ENCODE data around the gene BHLHE41.

Gene BHLHE41

GRCh38 chr12:26091822-26092221 lies 33.0 kb downstream of the BHLHE41 start:
- H3K27ac Mint-ChIP-seq = no peak overlapping the region
- peaks cover 3% of the 10 kb centered on the region for H3K4me1 Mint-ChIP-seq (ENCODE audit: low read depth)
- no peaks in the 10 kb centered on the region for H3K9me3 Mint-ChIP-seq (ENCODE audit: low read depth)
- no peak overlapping the region for H3K4me3 Mint-ChIP-seq
- H3K36me3 Mint-ChIP-seq = no peaks in the 10 kb centered on the region
- H3K27me3 Mint-ChIP-seq = no peaks in the 10 kb centered on the region

- H3K4me1 Mint-ChIP-seq (ENCODE audit: low read depth) = peaks cover 3% of the 10 kb centered on the region
- no peak overlapping the region for H3K27ac Mint-ChIP-seq
- no peak overlapping the region for H3K4me3 Mint-ChIP-seq
- no peaks in the 10 kb centered on the region for H3K27me3 Mint-ChIP-seq
- H3K36me3 Mint-ChIP-seq = no peaks in the 10 kb centered on the region
- H3K9me3 Mint-ChIP-seq (ENCODE audit: low read depth) = no peaks in the 10 kb centered on the region
These were observed 33.9 kb downstream of the BHLHE41 start for GRCh38 chr12:26090836-26091510.

DNA sequence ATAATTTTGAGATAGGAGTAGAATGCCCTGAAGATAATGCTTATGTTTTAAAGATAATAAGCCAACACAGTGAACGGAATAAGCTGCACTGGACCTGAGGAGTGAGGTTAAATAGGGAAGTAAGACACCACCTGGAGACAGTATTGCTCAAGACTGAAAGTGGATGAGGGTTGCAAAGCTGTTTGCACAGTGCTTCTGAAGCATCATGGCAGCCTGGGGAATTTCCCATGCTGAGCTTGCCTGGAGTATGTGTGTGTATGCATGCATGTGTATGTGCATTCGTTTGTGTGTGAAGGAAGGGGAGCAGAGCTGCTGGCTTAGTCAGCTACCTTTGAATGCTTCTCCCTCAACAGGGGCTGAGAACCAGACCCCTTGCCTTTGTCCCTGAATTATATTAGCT lies 35.8 kb downstream of the BHLHE41 start:
- Mint-ChIP-seq H3K27me3 (no peaks in the 10 kb centered on the region), H3K9me3 (ENCODE audit: low read depth) (no peaks in the 10 kb centered on the region), H3K27ac (no peak overlapping the region), H3K4me1 (ENCODE audit: low read depth) (peaks cover 3% of the 10 kb centered on the region), H3K4me3 (no peak overlapping the region), H3K36me3 (no peaks in the 10 kb centered on the region)

DNA sequence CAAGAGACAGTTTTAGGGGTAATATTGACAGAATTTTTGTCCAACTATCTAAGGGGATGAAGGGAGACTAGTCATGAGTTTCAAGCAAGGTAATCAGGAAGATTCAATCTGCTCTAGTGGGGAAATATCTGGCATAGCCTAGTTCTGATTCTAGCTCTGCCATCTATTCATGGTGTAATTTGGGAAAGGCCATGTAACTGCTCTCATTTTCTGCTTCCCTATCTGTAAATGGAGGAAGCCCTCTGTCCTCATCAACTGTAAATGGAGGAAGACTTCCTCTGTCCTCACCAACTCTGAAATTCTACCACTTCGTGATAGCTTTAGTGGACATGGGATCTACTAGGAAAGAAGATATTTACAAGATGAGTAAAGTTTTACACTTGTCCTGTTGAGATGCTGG lies 37.9 kb downstream of the BHLHE41 start:
- H3K9me3 Mint-ChIP-seq (ENCODE audit: low read depth) = peaks cover 3% of the 10 kb centered on the region
- H3K27ac Mint-ChIP-seq = no peak overlapping the region
- no peaks in the 10 kb centered on the region for H3K4me1 Mint-ChIP-seq (ENCODE audit: low read depth)
- no peaks in the 10 kb centered on the region for H3K36me3 Mint-ChIP-seq
- H3K4me3 Mint-ChIP-seq = no peak overlapping the region
- no peaks in the 10 kb centered on the region for H3K27me3 Mint-ChIP-seq

- Mint-ChIP-seq H3K4me1 (ENCODE audit: low read depth) (no peaks in the 10 kb centered on the region), H3K27ac (no peak overlapping the region), H3K27me3 (no peaks in the 10 kb centered on the region), H3K4me3 (no peak overlapping the region), H3K9me3 (ENCODE audit: low read depth) (peaks cover 3% of the 10 kb centered on the region), H3K36me3 (no peaks in the 10 kb centered on the region)
These were observed 43.9 kb downstream of the BHLHE41 start for GRCh38 chr12:26080911-26081310.

- Mint-ChIP-seq H3K27me3 (no peaks in the 10 kb centered on the region), H3K9me3 (ENCODE audit: low read depth) (peaks cover 3% of the 10 kb centered on the region), H3K36me3 (no peaks in the 10 kb centered on the region), H3K4me1 (ENCODE audit: low read depth) (no peaks in the 10 kb centered on the region), H3K27ac (no peak overlapping the region), H3K4me3 (no peak overlapping the region)
These were observed 46.7 kb downstream of the BHLHE41 start for GRCh38 chr12:26077915-26078702.
